PC-9 (cell line): Measurements from ENCODE around the gene DPH7. TPM values are rescaled to one million over a fixed set of nuclear protein-coding genes. Genes with fewer than 3 reads are reported as not detected.
"Not testable (repeated sequence)": the region's sequence is repeated elsewhere in the genome, so short reads cannot be mapped to it uniquely, and the experiment has no call there.

Experiments used
- BruUV-seq: library from RNA; stranded (reverse); fragments of 400-500 nt; replicated peaks from 2 replicates; lab custom pipeline; 2021; lab: Mats Ljungman, UMichigan
- CTCF ChIA-PET: fragments of 300-600 bp; sonication (Branson Sonifier 250); formaldehyde crosslinking; loops from one replicate; lab custom pipeline; 2022; ENCODE audit warnings: antibody characterized with exemption; lab: Charles Lee
- POLR2A ChIA-PET: fragments of 300-600 bp; sonication (Branson Sonifier 250); formaldehyde crosslinking; loops from one replicate; lab custom pipeline; 2022; ENCODE audit warnings: antibody characterized with exemption; ENCODE audit not compliant: unreplicated experiment; lab: Charles Lee
- DNase-seq, 2 experiments: peaks; one replicate each; pipeline versions ENCODE4 v3.0.0 to v3.0.0-alpha.2; 2015 to 2022; ENCODE audit warnings: mixed read lengths in 1 of 2
- H2AFZ ChIP-seq: fragments of 200-600 bp; sonication (generic); 2 replicates; pipeline ENCODE4 v1.8.1; 2017; ENCODE audit warnings: antibody characterized with exemption
- H3F3A ChIP-seq: fragments of 200-600 bp; sonication (generic); 2 replicates; pipeline ENCODE4 v1.8.1; 2017; ENCODE audit warnings: antibody characterized with exemption, mild to moderate bottlenecking, low read depth; ENCODE audit not compliant: insufficient read depth
- H3K27ac ChIP-seq: fragments of 200-600 bp; sonication (generic); 2 replicates; pipeline ENCODE4 v1.6.1; 2016; ENCODE audit warnings: mixed run types
- H3K27me3 ChIP-seq: fragments of 200-600 bp; sonication (generic); 2 replicates; pipeline ENCODE4 v1.6.1; 2016; ENCODE audit warnings: low read depth, mixed run types; ENCODE audit not compliant: insufficient read depth
- H3K36me3 ChIP-seq: fragments of 200-600 bp; sonication (generic); 2 replicates; pipeline ENCODE4 v1.6.1; 2016; ENCODE audit warnings: low read depth, mixed run types
- H3K4me1 ChIP-seq: fragments of 200-600 bp; sonication (generic); replicated peaks from 2 replicates; pipeline ENCODE4 v1.6.1; 2016; ENCODE audit warnings: mixed run types; ENCODE audit not compliant: insufficient read depth
- H3K4me2 ChIP-seq: fragments of 200-600 bp; sonication (generic); 2 replicates; pipeline ENCODE4 v1.6.1; 2017; ENCODE audit warnings: mixed run types
- H3K4me3 ChIP-seq: fragments of 200-600 bp; sonication (generic); 2 replicates; pipeline ENCODE4 v1.6.1; 2016; ENCODE audit warnings: mixed run types
- H3K79me2 ChIP-seq: fragments of 200-600 bp; sonication (generic); 2 replicates; pipeline ENCODE4 v1.6.1; 2017; ENCODE audit warnings: low read depth, mixed run types
- H3K9me2 ChIP-seq: fragments of 200-600 bp; sonication (generic); 2 replicates; pipeline ENCODE4 v1.8.1; 2017; ENCODE audit warnings: mild to moderate bottlenecking; ENCODE audit not compliant: insufficient read depth
- H3K9me3 ChIP-seq: fragments of 200-600 bp; sonication (generic); 2 replicates; pipeline ENCODE4 v1.8.1; 2016; ENCODE audit warnings: low read depth; ENCODE audit not compliant: insufficient read depth
- H4K20me1 ChIP-seq: fragments of 200-600 bp; sonication (generic); 2 replicates; pipeline ENCODE4 v1.8.1; 2017; ENCODE audit not compliant: insufficient read depth
- EZH2 ChIP-seq: fragments of 200-600 bp; sonication (generic); IDR thresholded peaks from 2 replicates; pipeline ENCODE4 v1.8.0; 2017; ENCODE audit warnings: antibody characterized with exemption, low read depth
- intact Hi-C: fragments of 100-400 bp; cut with micrococcal nuclease; formaldehyde crosslinking; loops from one replicate; pipeline ENCODE4 v1.10.0; 2022; ENCODE audit not compliant: unreplicated experiment
- total RNA-seq: library from RNA; stranded (reverse); gene quantifications from 2 replicates; pipeline ENCODE4 v1.2.3, GENCODE V29; 2021
- TF ChIP-seq, protein P1 (sequence below): fragments of 200-600 bp; sonication (generic); conservative IDR thresholded peaks from 2 replicates; pipeline ENCODE4 v1.6.1; 2017; ENCODE audit warnings: mixed run types, antibody characterized with exemption, mild to moderate bottlenecking, moderate library complexity

The DPH7 gene
- total RNA-seq, 1 experiment from 2014 or later: 48.5 TPM

DNA sequence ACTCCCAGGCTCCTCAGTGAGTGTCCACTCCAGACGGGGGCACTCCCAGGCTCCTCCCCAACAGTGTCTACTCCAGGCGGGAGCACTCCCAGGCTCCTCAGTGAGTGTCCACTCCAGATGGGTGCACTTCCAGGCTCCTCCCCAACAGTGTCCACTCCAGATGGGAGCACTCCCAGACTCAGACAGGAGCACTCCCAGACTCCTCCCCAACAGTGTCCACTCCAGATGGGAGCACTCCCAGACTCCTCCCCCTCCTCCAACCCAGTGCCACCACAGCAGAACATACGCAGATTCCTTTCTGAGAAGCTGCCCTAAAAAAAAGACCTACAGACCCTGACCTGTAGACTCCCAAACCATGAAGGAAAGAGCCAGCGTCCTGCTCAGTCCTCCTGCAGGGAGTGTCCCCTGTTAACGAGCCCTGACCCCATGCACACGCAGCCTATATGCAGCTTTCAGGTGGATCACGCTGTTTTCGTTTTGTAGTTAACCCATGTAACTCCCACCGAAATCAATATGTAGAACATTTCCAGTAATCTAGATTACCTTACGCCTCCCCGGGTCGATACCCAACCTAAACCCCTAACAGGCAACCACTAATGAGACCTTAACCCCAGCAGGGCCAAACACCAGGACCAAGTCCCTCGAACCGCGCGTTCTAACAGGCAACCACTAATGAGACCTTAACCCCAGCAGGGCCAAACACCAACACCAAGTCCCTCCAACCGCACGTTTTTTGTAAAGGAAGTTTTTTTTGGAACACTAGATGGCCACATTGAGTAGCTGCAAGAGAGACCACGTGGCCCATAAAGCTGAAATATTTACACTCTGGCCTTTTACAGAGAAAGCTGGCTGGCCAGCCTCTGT is 44.2 kb downstream of the DPH7 start:
- no peaks in the 10 kb centered on the region for H3K27me3 ChIP-seq
- H3K4me3 ChIP-seq: no peak overlapping the region
- intact Hi-C loops: no loop called here
- H4K20me1 ChIP-seq: no peaks in the 10 kb centered on the region
- POLR2A ChIA-PET: interaction anchor here (0.5 to 0.8 kb wide), 4 partner anchors 61 to 1425 kb away, joined by 3 to 5 read pairs (median 4); partner anchors contain the start of gene ENTPD8
- no peaks in the 10 kb centered on the region for H3K36me3 ChIP-seq
- no peaks in the 10 kb centered on the region for H3K79me2 ChIP-seq
- peaks cover 4% of the 10 kb centered on the region for H3K4me1 ChIP-seq
- no TSS peak for BruUV-seq
- H3K9me3 ChIP-seq: no peaks in the 10 kb centered on the region
- CTCF ChIA-PET: interaction anchor here (0.6 to 1.0 kb wide), 7 partner anchors 21 to 467 kb away, joined by 3 to 5 read pairs (median 4); partner anchors contain the start of gene MAN1B1
- DNase-seq: peak; percentile 44 to 51
- no peak for TF ChIP-seq EZH2
- TF ChIP-seq, protein P1, sequence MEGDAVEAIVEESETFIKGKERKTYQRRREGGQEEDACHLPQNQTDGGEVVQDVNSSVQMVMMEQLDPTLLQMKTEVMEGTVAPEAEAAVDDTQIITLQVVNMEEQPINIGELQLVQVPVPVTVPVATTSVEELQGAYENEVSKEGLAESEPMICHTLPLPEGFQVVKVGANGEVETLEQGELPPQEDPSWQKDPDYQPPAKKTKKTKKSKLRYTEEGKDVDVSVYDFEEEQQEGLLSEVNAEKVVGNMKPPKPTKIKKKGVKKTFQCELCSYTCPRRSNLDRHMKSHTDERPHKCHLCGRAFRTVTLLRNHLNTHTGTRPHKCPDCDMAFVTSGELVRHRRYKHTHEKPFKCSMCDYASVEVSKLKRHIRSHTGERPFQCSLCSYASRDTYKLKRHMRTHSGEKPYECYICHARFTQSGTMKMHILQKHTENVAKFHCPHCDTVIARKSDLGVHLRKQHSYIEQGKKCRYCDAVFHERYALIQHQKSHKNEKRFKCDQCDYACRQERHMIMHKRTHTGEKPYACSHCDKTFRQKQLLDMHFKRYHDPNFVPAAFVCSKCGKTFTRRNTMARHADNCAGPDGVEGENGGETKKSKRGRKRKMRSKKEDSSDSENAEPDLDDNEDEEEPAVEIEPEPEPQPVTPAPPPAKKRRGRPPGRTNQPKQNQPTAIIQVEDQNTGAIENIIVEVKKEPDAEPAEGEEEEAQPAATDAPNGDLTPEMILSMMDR: peak; percentile 65; the same call in 1 of the 2 replicates
- 0 out of 2 replicates have a peak overlapping the region, but pooled peaks have one; percentile 26 for H3K4me2 ChIP-seq
- H3K9me2 ChIP-seq: no peaks in the 10 kb centered on the region
- peaks cover 4% of the 10 kb centered on the region; the same call in 1 of the 2 replicates for H3F3A ChIP-seq
- no peak overlapping the region for H3K27ac ChIP-seq
- H2AFZ ChIP-seq: peak overlapping the region; percentile 72; the same call in 1 of the 2 replicates

DNA sequence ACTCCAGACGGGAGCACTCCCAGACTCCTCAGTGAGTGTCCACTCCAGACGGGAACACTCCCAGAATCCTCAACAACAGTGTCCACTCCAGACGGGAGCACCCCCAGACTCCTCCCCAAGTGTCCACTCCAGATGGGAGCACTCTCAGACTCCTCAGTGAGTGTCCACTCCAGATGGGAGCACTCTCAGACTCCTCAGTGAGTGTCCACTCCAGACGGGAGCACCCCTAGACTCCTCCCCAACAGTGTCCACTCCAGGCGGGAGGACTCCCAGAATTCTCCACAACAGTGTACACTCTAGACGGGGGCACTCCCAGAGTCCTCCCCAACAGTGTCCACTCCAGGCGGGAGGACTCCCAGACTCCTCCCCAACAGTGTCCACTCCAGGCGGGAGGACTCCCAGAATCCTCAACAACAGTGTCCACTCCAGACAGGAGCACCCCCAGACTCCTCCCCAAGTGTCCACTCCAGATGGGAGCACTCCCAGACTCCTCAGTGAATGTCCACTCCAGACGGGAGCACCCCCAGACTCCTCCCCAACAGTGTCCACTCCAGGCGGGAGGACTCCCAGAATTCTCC is 45.7 kb downstream of the DPH7 start:
- CTCF ChIA-PET, H3K27me3 ChIP-seq, DNase-seq, H3F3A ChIP-seq, H3K4me1 ChIP-seq, H3K9me2 ChIP-seq, BruUV-seq, H3K27ac ChIP-seq, H2AFZ ChIP-seq, POLR2A ChIA-PET, intact Hi-C loops, H3K4me2 ChIP-seq, H3K4me3 ChIP-seq, H4K20me1 ChIP-seq, H3K79me2 ChIP-seq, H3K9me3 ChIP-seq, H3K36me3 ChIP-seq: not testable (repeated sequence)

DNA sequence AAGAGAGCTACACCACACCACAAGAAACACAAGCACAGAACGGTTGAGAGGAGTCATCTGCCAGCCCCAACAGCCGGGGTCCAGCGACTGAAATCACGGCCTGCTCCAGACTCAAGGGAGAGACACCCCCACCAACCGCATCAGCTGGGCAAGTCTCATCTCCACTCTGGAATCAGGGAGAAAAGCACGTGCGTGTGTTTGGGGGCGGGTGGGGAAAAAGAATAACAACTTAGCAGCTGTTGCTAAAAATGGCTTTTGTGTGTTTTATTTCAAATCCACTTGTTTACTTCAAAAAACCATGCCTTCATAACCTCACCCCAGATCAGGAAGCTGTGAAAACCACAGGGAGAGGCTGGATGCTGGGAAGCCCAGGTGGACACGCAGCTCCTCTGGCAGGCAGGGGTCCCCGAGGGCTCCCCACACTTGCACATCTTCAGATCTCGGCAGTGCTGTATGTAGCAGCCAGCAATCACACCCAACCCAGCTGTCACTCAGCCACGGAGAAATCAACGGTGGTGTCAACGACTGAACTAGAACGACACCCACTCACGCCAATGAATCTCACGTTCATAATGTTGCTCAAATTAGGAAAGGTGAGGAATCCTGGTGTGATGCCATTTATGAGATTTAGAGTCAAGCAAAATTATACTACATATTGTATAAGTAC is 47.5 kb downstream of the DPH7 start:
- Histone ChIP-seq H4K20me1 (no peaks in the 10 kb centered on the region), H3K36me3 (no peaks in the 10 kb centered on the region), H3K9me2 (no peaks in the 10 kb centered on the region), H3K27ac (no peak overlapping the region), H3K27me3 (no peaks in the 10 kb centered on the region), H3K9me3 (no peaks in the 10 kb centered on the region), H2AFZ (no peak overlapping the region), H3K79me2 (no peaks in the 10 kb centered on the region), H3K4me2 (no peak overlapping the region), H3K4me3 (no peak overlapping the region), H3F3A (peaks cover 4% of the 10 kb centered on the region; the same call in 1 of the 2 replicates), H3K4me1 (peaks cover 4% of the 10 kb centered on the region)
- BruUV-seq: no TSS peak
- CTCF ChIA-PET: no interaction called here
- intact Hi-C loops: no loop called here
- POLR2A ChIA-PET: no interaction called here
- no peak for TF ChIP-seq EZH2
- TF ChIP-seq, protein P1: no peak
- no peak for DNase-seq
